Activated CD4-positive, alpha-beta T cell treated with anti-CD3 and anti-CD28 coated beads for 24 hours (primary cell): ENCODE measurements around the gene BRD7.

Experiments used
- DNase-seq, 2 donors: peaks; one replicate each; pipeline ENCODE4 v3.0.0-alpha.2; 2020; ENCODE audit warnings: low read depth in 2 of 2

The BRD7 gene

GRCh38 chr16:50304467-50305440 lies 64.0 kb downstream of the BRD7 start:
- no peak for DNase-seq

- DNase-seq, result no peak
These were observed 65.0 kb downstream of the BRD7 start for GRCh38 chr16:50303605-50304466.

- no peak for DNase-seq
These were observed 65.7 kb downstream of the BRD7 start for GRCh38 chr16:50303041-50303604.

- DNase-seq, result no peak
These were observed 66.2 kb downstream of the BRD7 start for GRCh38 chr16:50302472-50303005.

GRCh38 chr16:50301626-50302471 lies 66.9 kb downstream of the BRD7 start:
- DNase-seq, result no peak

GRCh38 chr16:50300942-50301625 lies 67.7 kb downstream of the BRD7 start:
- DNase-seq, result no peak

- no peak for DNase-seq
These were observed 69.2 kb downstream of the BRD7 start for GRCh38 chr16:50299508-50300105.

- no peak for DNase-seq
These were observed 69.9 kb downstream of the BRD7 start for GRCh38 chr16:50298591-50299507.

- DNase-seq, result no peak
These were observed 70.7 kb downstream of the BRD7 start for GRCh38 chr16:50298075-50298460.

- DNase-seq, result no peak
These were observed 71.3 kb downstream of the BRD7 start for GRCh38 chr16:50297301-50298074.

- DNase-seq, result no peak
These were observed 72.0 kb downstream of the BRD7 start for GRCh38 chr16:50296807-50297206.

- no peak for DNase-seq
These were observed 73.2 kb downstream of the BRD7 start for GRCh38 chr16:50295541-50296132.

- no peak for DNase-seq
These were observed 73.8 kb downstream of the BRD7 start for GRCh38 chr16:50294955-50295354.

GRCh38 chr16:50293994-50294855 lies 74.6 kb downstream of the BRD7 start:
- no peak for DNase-seq

- DNase-seq, result no peak
These were observed 75.6 kb downstream of the BRD7 start for GRCh38 chr16:50293041-50293783.

GRCh38 chr16:50292566-50292948 lies 76.2 kb downstream of the BRD7 start:
- no peak for DNase-seq
